Natural killer cell treated with Interleukin-12 subunit alpha and Interleukin-12 subunit beta and Interleukin-15 and Interleukin-18, amount 100 ng/mL, for 72 hours (primary cell): ENCODE data around the gene CCDC106. TPM values are rescaled to one million over a fixed set of nuclear protein-coding genes. Genes with fewer than 3 reads are reported as not detected.

Experiments used
- ATAC-seq, 2 donors: fragments of 150-1000 bp; cut with Tn5 transposase in 1 of 2; sonication (Bioruptor Pico), chemical (Tn5 transposase) in 1 of 2; 2 replicates each; pipeline ENCODE4 v1.10.0; 2021
- DNase-seq: peaks from one replicate; pipeline ENCODE4 v3.0.0; 2022; ENCODE audit warnings: low spot score
- H3K27ac Mint-ChIP-seq, 2 donors: 1 replicate in 1 of 2; 2 replicates in 1 of 2; pipeline ENCODE4 v1.8.0; 2022; ENCODE audit warnings: mixed read lengths in 2 of 2, mild to moderate bottlenecking in 1 of 2, moderate library complexity in 1 of 2
- H3K27me3 Mint-ChIP-seq, 2 donors: 1 replicate in 1 of 2; 2 replicates in 1 of 2; pipeline ENCODE4 v1.8.0; 2022; ENCODE audit warnings: mixed read lengths in 2 of 2
- H3K36me3 Mint-ChIP-seq: one replicate; pipeline ENCODE4 v1.8.0; 2022; ENCODE audit warnings: mixed read lengths
- H3K4me1 Mint-ChIP-seq, 2 donors: 1 replicate in 1 of 2; 2 replicates in 1 of 2; pipeline ENCODE4 v1.8.0; 2022; ENCODE audit warnings: low read depth in 2 of 2, mixed read lengths in 2 of 2, mild to moderate bottlenecking in 1 of 2
- H3K4me3 Mint-ChIP-seq: one replicate; pipeline ENCODE4 v1.8.0; 2022; ENCODE audit warnings: mixed read lengths
- H3K9me3 Mint-ChIP-seq: 2 replicates; pipeline ENCODE4 v1.8.0; 2022; ENCODE audit warnings: mixed read lengths
- total RNA-seq, 2 donors: library from RNA; stranded (reverse); gene quantifications; one replicate each; pipeline ENCODE4 v1.2.3, GENCODE V29; 2022

CCDC106 gene
- total RNA-seq, 2 donors from 2014 or later = 1.9 to 3.3 TPM

DNA sequence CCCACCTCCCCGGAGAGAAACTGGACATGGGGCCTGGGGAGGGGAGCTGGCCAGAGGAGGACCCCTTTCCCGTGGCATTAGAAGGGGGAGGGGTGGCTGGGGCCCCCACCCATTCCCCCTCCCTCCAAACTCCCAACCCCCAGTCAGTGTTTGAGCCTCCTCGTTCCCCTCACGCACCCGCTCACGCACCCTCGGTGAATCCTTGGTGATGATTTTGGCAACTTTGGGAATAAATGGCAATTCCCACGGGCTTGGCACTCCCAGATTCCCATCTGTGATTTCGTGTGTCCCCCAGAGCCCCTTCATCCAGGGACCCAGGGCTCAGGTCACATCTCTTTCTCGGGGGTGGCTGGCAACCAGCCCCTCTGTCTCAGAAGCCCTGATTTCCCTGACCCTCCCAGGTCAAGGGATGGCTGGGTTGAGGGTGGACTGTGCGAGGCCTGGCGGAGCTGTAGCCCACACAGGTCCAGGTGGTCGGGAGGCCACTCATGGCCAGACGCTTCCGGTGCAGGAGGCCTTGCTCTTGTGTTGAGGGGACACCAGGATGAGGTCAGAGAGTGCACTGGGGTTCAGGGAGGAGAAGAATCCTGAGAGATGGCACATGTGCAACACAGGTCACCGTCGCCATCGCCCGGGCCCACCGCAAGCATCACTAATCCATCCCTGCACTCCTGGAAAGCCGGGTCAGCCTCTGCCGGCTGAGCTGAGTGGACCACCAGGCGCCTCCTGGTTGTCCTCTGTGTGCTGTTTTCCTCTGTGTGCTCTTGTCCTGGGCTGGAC is 47.7 kb downstream of the CCDC106 start:
- Mint-ChIP-seq H3K4me1 (no peaks in the 10 kb centered on the region), H3K9me3 (no peaks in the 10 kb centered on the region), H3K27me3 (no peaks in the 10 kb centered on the region), H3K36me3 (no peaks in the 10 kb centered on the region), H3K27ac (no peak overlapping the region), H3K4me3 (no peak overlapping the region)
- no peak for DNase-seq
- ATAC-seq = no peak

DNA sequence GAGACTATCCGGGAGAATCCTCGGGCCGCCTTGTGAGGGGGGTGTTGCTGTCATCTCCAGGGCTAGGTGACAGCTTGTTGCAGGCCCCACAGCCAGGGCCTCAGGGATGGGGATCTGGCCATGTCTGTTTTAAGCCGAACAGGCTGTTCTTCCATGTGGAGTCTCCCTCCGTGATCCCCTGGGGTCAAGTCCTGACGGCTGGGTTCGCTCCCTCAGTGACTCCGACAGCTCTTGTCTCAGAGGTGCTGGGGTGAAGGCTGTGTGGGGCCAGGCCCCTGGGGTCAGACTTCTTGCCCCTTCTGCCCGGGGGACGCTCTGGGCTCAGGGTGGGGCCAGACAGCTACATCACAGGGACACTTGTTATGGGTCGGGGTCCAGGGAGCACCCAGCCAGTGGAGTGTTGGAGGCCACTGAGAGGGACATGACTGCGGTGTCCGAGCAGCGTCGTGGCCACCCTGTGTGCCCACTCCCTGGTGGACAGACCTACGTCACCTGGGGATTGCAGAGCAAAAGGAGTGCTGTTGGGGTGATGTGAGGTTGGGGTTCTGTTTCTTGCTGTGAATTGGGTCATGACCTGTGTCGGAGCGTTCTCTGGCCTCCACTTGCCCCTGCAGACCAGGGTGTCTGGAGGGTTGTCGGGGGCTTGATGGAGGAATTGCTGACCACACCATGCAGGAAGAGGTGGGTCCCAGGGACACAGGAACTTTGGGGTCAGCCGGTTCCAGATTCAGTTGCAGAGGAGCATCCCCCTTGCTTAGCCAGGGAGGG is 48.5 kb downstream of the CCDC106 start:
- no peaks in the 10 kb centered on the region for H3K4me1 Mint-ChIP-seq
- H3K36me3 Mint-ChIP-seq = no peaks in the 10 kb centered on the region
- no peaks in the 10 kb centered on the region for H3K9me3 Mint-ChIP-seq
- DNase-seq = no peak
- H3K4me3 Mint-ChIP-seq = no peak overlapping the region
- ATAC-seq = no peak
- no peak overlapping the region for H3K27ac Mint-ChIP-seq
- no peaks in the 10 kb centered on the region for H3K27me3 Mint-ChIP-seq

DNA sequence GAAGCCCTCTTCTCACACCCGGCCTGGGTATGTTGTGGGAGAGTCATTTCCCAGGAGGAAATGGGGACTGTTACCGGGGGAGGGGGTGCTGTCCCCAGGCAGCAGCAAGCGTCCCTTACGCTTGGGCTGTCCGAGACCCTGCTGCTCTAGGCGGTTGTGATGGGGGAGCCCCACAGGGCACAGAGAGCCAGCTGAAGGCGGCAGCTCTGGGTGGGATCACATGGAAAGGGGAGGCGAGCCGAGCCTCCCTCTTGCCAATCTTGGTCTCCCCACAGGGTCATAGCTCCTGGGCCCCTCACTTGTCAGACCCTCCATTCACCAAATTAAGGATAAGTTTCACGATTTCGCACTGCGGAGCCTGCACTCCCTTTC is 49.0 kb downstream of the CCDC106 start:
- no peaks in the 10 kb centered on the region for H3K9me3 Mint-ChIP-seq
- H3K36me3 Mint-ChIP-seq = no peaks in the 10 kb centered on the region
- no peak for ATAC-seq
- no peak overlapping the region for H3K27ac Mint-ChIP-seq
- H3K4me3 Mint-ChIP-seq = no peak overlapping the region
- no peaks in the 10 kb centered on the region for H3K4me1 Mint-ChIP-seq
- DNase-seq = no peak
- H3K27me3 Mint-ChIP-seq = no peaks in the 10 kb centered on the region

DNA sequence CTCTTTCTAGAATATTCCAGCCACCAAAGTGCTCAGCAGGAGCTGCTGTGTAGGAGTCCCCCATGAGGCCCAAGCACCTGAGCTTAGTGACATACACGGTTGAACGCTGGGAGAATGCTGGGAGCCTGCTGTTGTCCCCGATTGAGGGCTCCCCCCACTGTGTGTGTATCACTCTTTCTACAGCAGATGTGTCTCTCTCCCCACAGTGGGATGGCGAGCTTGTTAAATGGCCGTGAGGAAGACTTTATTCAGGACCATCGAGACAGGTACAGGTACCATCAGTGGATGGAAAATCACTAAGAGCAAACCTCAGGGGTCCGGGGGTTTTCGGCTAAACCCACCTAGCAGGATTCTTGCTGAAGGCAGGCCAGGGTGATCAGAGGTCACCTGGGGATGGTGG is 49.7 kb downstream of the CCDC106 start:
- H3K27ac Mint-ChIP-seq = no peak overlapping the region
- no peak for DNase-seq
- no peak for ATAC-seq
- no peaks in the 10 kb centered on the region for H3K36me3 Mint-ChIP-seq
- no peak overlapping the region for H3K4me3 Mint-ChIP-seq
- H3K27me3 Mint-ChIP-seq = no peaks in the 10 kb centered on the region
- H3K9me3 Mint-ChIP-seq = no peaks in the 10 kb centered on the region
- peaks cover 0 to 3% of the 10 kb centered on the region in 2 donors for H3K4me1 Mint-ChIP-seq

DNA sequence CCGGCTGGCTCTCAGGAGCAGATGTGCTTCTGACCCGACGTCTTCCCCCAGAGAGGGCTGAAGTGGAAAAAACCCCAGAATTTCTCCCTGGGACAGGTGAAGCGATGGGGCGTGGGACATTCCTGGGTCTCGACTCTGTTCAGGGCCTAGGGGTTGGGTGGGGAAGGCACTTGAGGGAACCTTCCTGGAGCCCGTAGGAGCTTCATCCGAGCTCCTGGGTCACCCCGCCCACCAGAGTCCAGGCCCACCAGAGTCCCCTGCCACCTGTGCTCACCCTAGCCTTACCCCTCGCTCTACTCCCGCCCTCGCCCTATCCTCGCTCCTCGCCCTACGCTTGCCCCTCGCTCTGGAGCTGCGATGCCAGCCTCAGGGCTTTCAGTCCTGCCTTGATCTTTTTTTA is 50.2 kb downstream of the CCDC106 start:
- no peak for DNase-seq
- Mint-ChIP-seq H3K27ac (peak overlapping the region in 1 of 2 donors; percentile 13), H3K36me3 (no peaks in the 10 kb centered on the region), H3K4me1 (peaks cover 0 to 3% of the 10 kb centered on the region in 2 donors), H3K9me3 (no peaks in the 10 kb centered on the region), H3K4me3 (no peak overlapping the region), H3K27me3 (no peaks in the 10 kb centered on the region)
- no peak for ATAC-seq

DNA sequence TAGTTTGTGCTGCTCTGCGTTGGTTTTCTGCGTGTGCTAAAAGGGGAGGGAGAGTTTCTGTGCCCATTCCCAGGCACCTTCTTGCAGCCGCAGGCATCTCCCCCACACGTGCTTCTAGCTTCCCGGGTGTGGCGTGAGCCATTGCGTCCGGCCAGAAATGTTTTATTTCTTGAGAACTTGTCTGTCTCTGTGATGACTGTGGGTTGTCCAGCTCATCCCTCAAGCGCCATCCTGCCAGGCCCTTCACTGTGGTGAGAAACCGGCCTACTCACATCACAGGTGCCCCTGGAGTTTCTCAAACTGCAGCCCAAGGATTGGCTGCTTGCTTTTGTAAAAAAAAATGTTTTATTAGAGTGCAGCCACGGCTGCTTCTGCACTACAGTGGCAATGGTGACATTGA is 51.2 kb downstream of the CCDC106 start:
- H3K27me3 Mint-ChIP-seq = no peaks in the 10 kb centered on the region
- no peak overlapping the region for H3K4me3 Mint-ChIP-seq
- H3K36me3 Mint-ChIP-seq = no peaks in the 10 kb centered on the region
- DNase-seq (no peak), ATAC-seq (no peak)
- no peak overlapping the region for H3K27ac Mint-ChIP-seq
- peaks cover 0 to 3% of the 10 kb centered on the region in 2 donors for H3K4me1 Mint-ChIP-seq
- no peaks in the 10 kb centered on the region for H3K9me3 Mint-ChIP-seq

DNA sequence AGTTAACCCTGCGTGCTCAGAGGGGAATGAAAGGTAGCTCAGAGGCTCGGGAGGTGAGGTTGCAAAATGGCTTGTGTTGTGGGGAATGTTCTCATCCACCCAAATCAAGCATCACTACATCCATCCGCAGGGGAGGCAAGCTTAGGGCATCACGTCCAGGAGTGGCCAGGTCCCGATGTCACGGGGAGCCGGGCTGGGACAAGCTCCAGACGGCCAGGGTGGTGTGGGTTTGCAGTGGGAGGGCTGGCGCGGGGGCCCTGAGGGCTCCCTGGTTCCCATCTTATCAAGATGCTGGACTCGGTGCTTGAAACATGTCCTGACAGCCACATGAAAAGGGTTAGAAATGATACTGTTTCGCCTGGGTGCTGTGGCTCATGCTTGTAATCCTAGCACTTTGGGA is 52.8 kb downstream of the CCDC106 start:
- no peak overlapping the region for H3K4me3 Mint-ChIP-seq
- peaks cover 6% of the 10 kb centered on the region for H3K36me3 Mint-ChIP-seq
- no peaks in the 10 kb centered on the region for H3K9me3 Mint-ChIP-seq
- peaks cover 0 to 3% of the 10 kb centered on the region in 2 donors for H3K4me1 Mint-ChIP-seq
- ATAC-seq (no peak), DNase-seq (no peak)
- no peaks in the 10 kb centered on the region for H3K27me3 Mint-ChIP-seq
- no peak overlapping the region for H3K27ac Mint-ChIP-seq

DNA sequence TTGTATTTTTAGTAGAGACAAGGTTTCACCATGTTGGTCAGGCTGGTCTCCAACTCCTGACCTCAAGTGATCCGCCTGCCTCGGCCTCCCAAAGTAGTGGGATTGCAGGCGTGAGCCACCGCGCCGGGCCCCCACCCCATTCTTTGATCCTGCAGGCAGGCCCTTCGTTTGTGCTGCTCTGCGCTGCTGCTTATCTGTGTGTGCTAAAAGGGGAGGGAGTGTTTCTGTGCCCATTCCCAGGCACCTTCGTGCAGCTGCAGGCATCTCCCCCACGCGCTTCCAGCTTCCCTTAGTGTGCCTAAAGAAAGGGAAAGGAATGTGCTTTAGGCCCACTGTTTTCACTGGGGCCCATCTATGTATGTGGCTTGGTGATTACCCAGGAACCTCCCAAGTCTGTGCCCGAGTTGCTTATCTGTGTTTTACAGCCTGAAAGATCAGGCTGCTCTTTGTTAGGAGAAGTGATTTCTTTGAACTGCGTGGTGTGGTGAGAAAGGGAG is 54.2 kb downstream of the CCDC106 start:
- DNase-seq (no peak), ATAC-seq (no peak)
- Mint-ChIP-seq H3K4me3 (no peak overlapping the region), H3K36me3 (peaks cover 6% of the 10 kb centered on the region), H3K9me3 (no peaks in the 10 kb centered on the region), H3K27me3 (no peaks in the 10 kb centered on the region), H3K27ac (no peak overlapping the region), H3K4me1 (peaks cover 0 to 3% of the 10 kb centered on the region in 2 donors)

Other genes starting within 250 kb of the CCDC106 start
- 100 to 1,000 TPM; 247 to 423 TPM for gene UBE2S, start 240.4 kb upstream of the CCDC106 start, total RNA-seq
- gene SHISA7, start 204.9 kb upstream of the CCDC106 start, total RNA-seq = not detected
- gene ISOC2, start 186.6 kb upstream of the CCDC106 start, total RNA-seq = 10 to 100 TPM; 25.6 to 45.1 TPM
- not detected for gene C19orf85, start 183.5 kb upstream of the CCDC106 start, total RNA-seq
- 10 to 100 TPM in 1 of 2 donors, 1 to 10 TPM in 1; 8.0 to 12.3 TPM for gene ZNF628, start 171.6 kb upstream of the CCDC106 start, total RNA-seq
- gene NAT14, start 163.0 kb upstream of the CCDC106 start, total RNA-seq = 10 to 100 TPM in 1 of 2 donors, 1 to 10 TPM in 1; 6.1 to 14.0 TPM
- under 1 TPM in 1 of 2 donors, not detected in 1; 0.50 TPM for gene SSC5D, start 159.8 kb upstream of the CCDC106 start, total RNA-seq
- gene SBK2, start 111.1 kb upstream of the CCDC106 start, total RNA-seq = not detected
- not detected for gene SBK3, start 102.7 kb upstream of the CCDC106 start, total RNA-seq
- 10 to 100 TPM in 1 of 2 donors, 1 to 10 TPM in 1; 6.5 to 10.2 TPM for gene ZNF579, start 67.4 kb upstream of the CCDC106 start, total RNA-seq
- gene FIZ1, start 48.7 kb upstream of the CCDC106 start, total RNA-seq = 10 to 100 TPM; 11.8 to 15.8 TPM
- gene ZNF524, start 47.9 kb upstream of the CCDC106 start, total RNA-seq = 10 to 100 TPM; 10.6 to 14.7 TPM
- gene ZNF865, start 42.6 kb upstream of the CCDC106 start, total RNA-seq = 10 to 100 TPM; 15.4 to 20.7 TPM
- 1 to 10 TPM; 2.6 to 4.5 TPM for gene ZNF784, start 23.6 kb upstream of the CCDC106 start, total RNA-seq
- gene ZNF580, start 7.2 kb upstream of the CCDC106 start, total RNA-seq = 10 to 100 TPM; 35.7 to 39.5 TPM
- gene ZNF581, start 4.6 kb upstream of the CCDC106 start, total RNA-seq = 10 to 100 TPM; 15.1 to 27.6 TPM
- 100 to 1,000 TPM; 266 to 434 TPM for gene U2AF2, start 6.8 kb downstream of the CCDC106 start, total RNA-seq
- 10 to 100 TPM; 40.7 to 63.9 TPM for gene EPN1, start 27.0 kb downstream of the CCDC106 start, total RNA-seq
- not detected for gene NLRP9, start 90.2 kb downstream of the CCDC106 start, total RNA-seq
- not detected for gene RFPL4A, start 110.9 kb downstream of the CCDC106 start, total RNA-seq
- not detected for gene RFPL4AL1, start 120.9 kb downstream of the CCDC106 start, total RNA-seq
- gene NLRP11, start 183.8 kb downstream of the CCDC106 start, total RNA-seq = not detected
- gene NLRP4, start 188.3 kb downstream of the CCDC106 start, total RNA-seq = not detected